Measurements from ENCODE around the gene AASS. TPM values are rescaled to one million over a fixed set of nuclear protein-coding genes. Genes with fewer than 3 reads are reported as not detected.

The AASS gene
- total RNA-seq, 1 donor from 2014 or later: 264 TPM

- H3K4me3 ChIP-seq: no peak overlapping the region
- H3F3A ChIP-seq (ENCODE audit: low read depth): peaks cover 16% of the 10 kb centered on the region
- H3K27ac ChIP-seq: no peak overlapping the region
- no peaks in the 10 kb centered on the region for H3K9me3 Mint-ChIP-seq
- no peak overlapping the region for H3K27ac Mint-ChIP-seq
- H3K9me3 ChIP-seq (ENCODE audit: low read depth): no peaks in the 10 kb centered on the region
- H4K20me1 ChIP-seq (ENCODE audit: low read depth): peaks cover 3% of the 10 kb centered on the region
- no peaks in the 10 kb centered on the region for H3K4me1 ChIP-seq
- peaks cover 8% of the 10 kb centered on the region for H3K36me3 ChIP-seq
- H3K27me3 Mint-ChIP-seq (ENCODE audit: insufficient read depth, low read depth): no peaks in the 10 kb centered on the region
- H3K4me1 Mint-ChIP-seq: peaks cover 8% of the 10 kb centered on the region
- no peaks in the 10 kb centered on the region for H3K27me3 ChIP-seq
- no peak overlapping the region for H3K4me2 ChIP-seq
- DNase-seq (ENCODE audit: low spot score): no peak
- no peaks in the 10 kb centered on the region for H3K79me2 ChIP-seq (ENCODE audit: low read depth)
- H3K36me3 Mint-ChIP-seq: peaks cover 6% of the 10 kb centered on the region
- H3K9ac ChIP-seq: no peak overlapping the region
- H2AFZ ChIP-seq (replicated peaks): no peak overlapping the region
- no peak overlapping the region for H3K4me3 Mint-ChIP-seq
- no peak for TF ChIP-seq EZH2phosphoT487 (IDR thresholded peaks at IDR 0.05)
- no peak for TF ChIP-seq EZH2 (IDR thresholded peaks at IDR 0.05)
- TF ChIP-seq, protein P1, sequence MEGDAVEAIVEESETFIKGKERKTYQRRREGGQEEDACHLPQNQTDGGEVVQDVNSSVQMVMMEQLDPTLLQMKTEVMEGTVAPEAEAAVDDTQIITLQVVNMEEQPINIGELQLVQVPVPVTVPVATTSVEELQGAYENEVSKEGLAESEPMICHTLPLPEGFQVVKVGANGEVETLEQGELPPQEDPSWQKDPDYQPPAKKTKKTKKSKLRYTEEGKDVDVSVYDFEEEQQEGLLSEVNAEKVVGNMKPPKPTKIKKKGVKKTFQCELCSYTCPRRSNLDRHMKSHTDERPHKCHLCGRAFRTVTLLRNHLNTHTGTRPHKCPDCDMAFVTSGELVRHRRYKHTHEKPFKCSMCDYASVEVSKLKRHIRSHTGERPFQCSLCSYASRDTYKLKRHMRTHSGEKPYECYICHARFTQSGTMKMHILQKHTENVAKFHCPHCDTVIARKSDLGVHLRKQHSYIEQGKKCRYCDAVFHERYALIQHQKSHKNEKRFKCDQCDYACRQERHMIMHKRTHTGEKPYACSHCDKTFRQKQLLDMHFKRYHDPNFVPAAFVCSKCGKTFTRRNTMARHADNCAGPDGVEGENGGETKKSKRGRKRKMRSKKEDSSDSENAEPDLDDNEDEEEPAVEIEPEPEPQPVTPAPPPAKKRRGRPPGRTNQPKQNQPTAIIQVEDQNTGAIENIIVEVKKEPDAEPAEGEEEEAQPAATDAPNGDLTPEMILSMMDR (IDR thresholded peaks at IDR 0.05): no peak
These were observed 117.0 kb downstream of the AASS start for GRCh38 chr7:122027058-122027457.

Small RNA genes within 50 kb of the gene (small RNA-seq; reads per million reads assigned to genes)
- not detected for gene RNU7-154P

Other genes starting within 250 kb of the AASS start
- 330 and 467 TPM in 2 replicates for gene FEZF1, start 160.5 kb upstream of the AASS start, total RNA-seq (ENCODE audit: low replicate concordance)